Activated B cell treated with CpG ODN at 0.5 μM for 24 hours (primary cell): Measurements from ENCODE around the gene ZNF32. TPM values are rescaled to one million over a fixed set of nuclear protein-coding genes. Genes with fewer than 3 reads are reported as not detected.
"Not testable (repeated sequence)": the region's sequence is repeated elsewhere in the genome, so short reads cannot be mapped to it uniquely, and the experiment has no call there.

Source experiments
- ATAC-seq: fragments of 200-7000 bp; cut with Tn5 transposase; one replicate; pipeline ENCODE4 v1.10.0; 2021; ENCODE audit warnings: low read depth, mild to moderate bottlenecking, moderate library complexity
- CTCF ChIA-PET: fragments of 350-600 bp; sonication (Branson Sonifier 250); formaldehyde crosslinking; loops from one replicate; lab custom pipeline; 2021; ENCODE audit warnings: antibody characterized with exemption; lab: Charles Lee
- POLR2A ChIA-PET: fragments of 350-600 bp; sonication (Branson Sonifier 250); formaldehyde crosslinking; loops from one replicate; lab custom pipeline; 2021; ENCODE audit warnings: antibody characterized with exemption; lab: Charles Lee
- DNase-seq: peaks from one replicate; pipeline ENCODE4 v3.0.0; 2022
- H3K27ac Mint-ChIP-seq: one replicate; pipeline ENCODE4 v1.8.0; 2020; ENCODE audit warnings: mixed read lengths
- H3K27me3 Mint-ChIP-seq: one replicate; pipeline ENCODE4 v1.8.0; 2021; ENCODE audit warnings: mixed read lengths
- H3K36me3 Mint-ChIP-seq: one replicate; pipeline ENCODE4 v1.8.0; 2021; ENCODE audit warnings: low read depth, mixed read lengths
- H3K4me1 Mint-ChIP-seq: one replicate; pipeline ENCODE4 v1.8.0; 2021; ENCODE audit warnings: mixed read lengths
- H3K4me3 Mint-ChIP-seq: one replicate; pipeline ENCODE4 v1.8.0; 2020; ENCODE audit warnings: mild to moderate bottlenecking, mixed read lengths
- H3K9me3 Mint-ChIP-seq: one replicate; pipeline ENCODE4 v1.8.0; 2020; ENCODE audit warnings: mixed read lengths
- intact Hi-C: fragments of 100-400 bp; cut with micrococcal nuclease; formaldehyde crosslinking; loops from one replicate; pipeline ENCODE4 v1.15.1; 2024
- total RNA-seq: library from RNA; stranded (reverse); gene quantifications from 2 replicates; pipeline ENCODE4 v1.2.3, GENCODE V29; 2022
- TF ChIP-seq, protein P1 (sequence below): fragments of 200-600 bp; IDR thresholded peaks from one replicate; pipeline ENCODE4 v1.8.0; 2022; ENCODE audit warnings: antibody characterized with exemption, mild to moderate bottlenecking

Gene ZNF32
- total RNA-seq, 1 donor from 2014 or later: 30.1 TPM

- ATAC-seq: no peak
- H3K27me3 Mint-ChIP-seq: peaks cover 4% of the 10 kb centered on the region
- ChIA-PET POLR2A (interaction anchor here (1.6 to 1.9 kb wide), 3 partner anchors 40 to 74 kb away, joined by 5 to 11 read pairs (median 6); partner anchors contain the start of genes ZNF239 and ZNF485), CTCF (no interaction called here)
- TF ChIP-seq, protein P1, sequence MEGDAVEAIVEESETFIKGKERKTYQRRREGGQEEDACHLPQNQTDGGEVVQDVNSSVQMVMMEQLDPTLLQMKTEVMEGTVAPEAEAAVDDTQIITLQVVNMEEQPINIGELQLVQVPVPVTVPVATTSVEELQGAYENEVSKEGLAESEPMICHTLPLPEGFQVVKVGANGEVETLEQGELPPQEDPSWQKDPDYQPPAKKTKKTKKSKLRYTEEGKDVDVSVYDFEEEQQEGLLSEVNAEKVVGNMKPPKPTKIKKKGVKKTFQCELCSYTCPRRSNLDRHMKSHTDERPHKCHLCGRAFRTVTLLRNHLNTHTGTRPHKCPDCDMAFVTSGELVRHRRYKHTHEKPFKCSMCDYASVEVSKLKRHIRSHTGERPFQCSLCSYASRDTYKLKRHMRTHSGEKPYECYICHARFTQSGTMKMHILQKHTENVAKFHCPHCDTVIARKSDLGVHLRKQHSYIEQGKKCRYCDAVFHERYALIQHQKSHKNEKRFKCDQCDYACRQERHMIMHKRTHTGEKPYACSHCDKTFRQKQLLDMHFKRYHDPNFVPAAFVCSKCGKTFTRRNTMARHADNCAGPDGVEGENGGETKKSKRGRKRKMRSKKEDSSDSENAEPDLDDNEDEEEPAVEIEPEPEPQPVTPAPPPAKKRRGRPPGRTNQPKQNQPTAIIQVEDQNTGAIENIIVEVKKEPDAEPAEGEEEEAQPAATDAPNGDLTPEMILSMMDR: no peak
- H3K4me3 Mint-ChIP-seq: peak overlapping the region; percentile 94
- H3K36me3 Mint-ChIP-seq: peaks cover 45% of the 10 kb centered on the region
- no peak for DNase-seq
- intact Hi-C loops: loop anchor here (5.0 kb wide), 1 partner anchor 240 kb away; the partner anchor contains the start of gene HNRNPF
- peak overlapping the region; percentile 76 for H3K27ac Mint-ChIP-seq
- H3K9me3 Mint-ChIP-seq: peaks cover 16% of the 10 kb centered on the region
- peaks cover 20% of the 10 kb centered on the region for H3K4me1 Mint-ChIP-seq
Observed at GRCh38 chr10:43647576-43647975, 1.1 kb downstream of the ZNF32 start.

DNA sequence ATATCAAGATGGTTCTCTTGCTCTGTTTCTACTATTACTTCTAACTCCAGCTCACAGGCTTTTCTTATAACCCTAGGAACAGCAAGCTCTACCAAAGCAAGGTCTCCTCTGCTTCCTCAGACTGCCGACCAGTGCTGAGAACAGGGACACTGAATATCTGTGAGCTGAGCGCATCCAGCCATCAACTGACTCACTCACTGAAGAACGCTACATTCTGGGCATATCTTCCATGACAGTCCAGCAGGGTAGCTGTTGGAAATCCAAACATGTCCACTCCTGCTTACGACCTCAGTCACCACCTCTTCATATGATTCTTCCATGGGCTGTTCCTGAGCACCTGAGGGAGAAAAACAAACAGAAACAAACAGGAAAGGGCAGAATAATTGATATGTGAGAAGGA is 2.8 kb downstream of the ZNF32 start:
- peaks cover 4% of the 10 kb centered on the region for H3K27me3 Mint-ChIP-seq
- no peak overlapping the region for H3K4me3 Mint-ChIP-seq
- no peak overlapping the region for H3K27ac Mint-ChIP-seq
- H3K36me3 Mint-ChIP-seq: peaks cover 51% of the 10 kb centered on the region
- CTCF ChIA-PET: no interaction called here
- TF ChIP-seq, protein P1: no peak
- POLR2A ChIA-PET: no interaction called here
- H3K4me1 Mint-ChIP-seq: peaks cover 20% of the 10 kb centered on the region
- H3K9me3 Mint-ChIP-seq: peaks cover 19% of the 10 kb centered on the region
- no peak for DNase-seq
- no peak for ATAC-seq
- intact Hi-C loops: loop anchor here (5.0 kb wide), 1 partner anchor 239 kb away; the partner anchor contains the start of gene HNRNPF

DNA sequence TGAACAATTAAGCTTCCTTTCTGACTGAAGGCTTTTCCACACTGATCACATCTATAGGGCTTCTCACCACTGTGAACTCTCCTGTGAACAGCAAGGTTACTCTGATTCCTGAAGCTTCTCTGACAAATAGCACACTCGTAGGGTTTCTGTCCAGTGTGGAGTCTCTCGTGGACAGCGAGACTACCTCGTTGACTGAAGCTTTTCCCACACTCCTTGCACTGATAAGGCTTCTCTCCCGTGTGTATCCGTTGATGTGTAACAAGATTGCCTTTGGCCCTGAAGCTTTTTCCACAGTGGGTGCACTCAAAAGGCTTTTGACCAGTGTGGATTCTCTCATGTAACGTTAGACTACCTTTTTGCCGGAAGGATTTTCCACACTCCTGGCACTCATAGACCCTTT is 4.4 kb downstream of the ZNF32 start:
- DNase-seq (no peak), ATAC-seq (no peak)
- intact Hi-C loops: no loop called here
- peaks cover 18% of the 10 kb centered on the region for H3K4me1 Mint-ChIP-seq
- no peak overlapping the region for H3K27ac Mint-ChIP-seq
- ChIA-PET CTCF (no interaction called here), POLR2A (no interaction called here)
- no peaks in the 10 kb centered on the region for H3K27me3 Mint-ChIP-seq
- H3K4me3 Mint-ChIP-seq: no peak overlapping the region
- peaks cover 51% of the 10 kb centered on the region for H3K36me3 Mint-ChIP-seq
- TF ChIP-seq, protein P1: no peak
- H3K9me3 Mint-ChIP-seq: peaks cover 21% of the 10 kb centered on the region

DNA sequence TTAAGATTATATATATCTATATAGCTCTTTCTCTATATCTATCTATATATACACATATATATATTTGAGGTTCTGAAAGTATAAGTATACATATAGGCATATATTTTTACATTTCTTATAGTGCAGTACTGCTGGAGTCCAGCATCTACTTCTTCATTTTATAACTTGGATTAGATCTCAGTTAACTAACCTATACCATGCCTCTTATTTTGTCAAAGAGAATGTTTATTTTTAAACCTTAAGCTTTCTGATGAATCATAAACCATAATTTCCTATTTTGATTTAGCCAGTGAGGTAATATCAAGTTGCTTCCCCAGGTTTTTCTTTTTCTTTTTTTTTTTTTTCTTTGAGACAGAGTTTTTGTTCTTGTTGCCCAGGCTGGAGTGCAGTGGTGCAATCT is 8.1 kb downstream of the ZNF32 start:
- ChIA-PET CTCF (no interaction called here), POLR2A (no interaction called here)
- no peaks in the 10 kb centered on the region for H3K4me1 Mint-ChIP-seq
- no peak overlapping the region for H3K4me3 Mint-ChIP-seq
- no peaks in the 10 kb centered on the region for H3K27me3 Mint-ChIP-seq
- no peak for DNase-seq
- peaks cover 36% of the 10 kb centered on the region for H3K36me3 Mint-ChIP-seq
- peaks cover 27% of the 10 kb centered on the region for H3K9me3 Mint-ChIP-seq
- TF ChIP-seq, protein P1: no peak
- no peak for ATAC-seq
- intact Hi-C loops: no loop called here
- no peak overlapping the region for H3K27ac Mint-ChIP-seq

GRCh38 chr10:43635816-43636215 is 12.9 kb downstream of the ZNF32 start:
- H3K27ac Mint-ChIP-seq, H3K27me3 Mint-ChIP-seq, H3K4me3 Mint-ChIP-seq, DNase-seq, POLR2A ChIA-PET, CTCF ChIA-PET, H3K36me3 Mint-ChIP-seq, ATAC-seq, intact Hi-C loops, H3K4me1 Mint-ChIP-seq: not testable (repeated sequence)
- peaks cover 27% of the 10 kb centered on the region for H3K9me3 Mint-ChIP-seq

- TF ChIP-seq, protein P1: no peak
- Mint-ChIP-seq H3K27me3 (no peaks in the 10 kb centered on the region), H3K9me3 (peaks cover 5% of the 10 kb centered on the region), H3K4me3 (no peak overlapping the region), H3K4me1 (no peaks in the 10 kb centered on the region), H3K27ac (no peak overlapping the region), H3K36me3 (no peaks in the 10 kb centered on the region)
- intact Hi-C loops: no loop called here
- ChIA-PET CTCF (no interaction called here), POLR2A (no interaction called here)
- ATAC-seq (no peak), DNase-seq (no peak)
Observed at GRCh38 chr10:43628956-43629355, 19.7 kb downstream of the ZNF32 start.
